ENCODE results near the gene KRT20.

- TF ChIP-seq CTCF (IDR thresholded peaks at IDR 0.05; ENCODE audit: insufficient read depth, low read depth, low read length) (no peak), EZH2 (IDR thresholded peaks at IDR 0.05; ENCODE audit: insufficient read depth, low read length) (no peak)
Measured at GRCh38 chr17:40839194-40839593, 45.8 kb downstream of the KRT20 start.

Measured in astrocyte (in vitro differentiated cells and primary cell).